ENCODE data around the gene WDFY3.

DNA sequence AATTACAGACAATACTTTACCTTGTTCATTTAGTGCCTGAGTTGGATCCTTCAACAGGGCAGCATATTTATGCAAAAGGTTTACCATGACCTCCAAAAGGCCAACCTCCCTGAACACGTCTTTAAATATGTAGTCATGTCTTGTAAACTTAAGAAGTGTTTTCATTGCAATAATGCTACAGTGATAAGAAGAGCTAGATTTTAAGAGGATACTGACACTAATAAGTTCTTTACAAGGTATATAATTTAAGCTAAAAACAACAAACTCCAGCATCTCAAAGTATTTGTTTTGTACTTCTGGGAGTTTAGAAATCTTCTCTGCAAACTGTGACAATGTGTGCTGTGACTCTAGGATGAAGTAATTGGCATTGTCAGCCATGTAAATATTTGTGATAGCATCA is 145.4 kb downstream of the WDFY3 start:
- TF ChIP-seq, protein P1, sequence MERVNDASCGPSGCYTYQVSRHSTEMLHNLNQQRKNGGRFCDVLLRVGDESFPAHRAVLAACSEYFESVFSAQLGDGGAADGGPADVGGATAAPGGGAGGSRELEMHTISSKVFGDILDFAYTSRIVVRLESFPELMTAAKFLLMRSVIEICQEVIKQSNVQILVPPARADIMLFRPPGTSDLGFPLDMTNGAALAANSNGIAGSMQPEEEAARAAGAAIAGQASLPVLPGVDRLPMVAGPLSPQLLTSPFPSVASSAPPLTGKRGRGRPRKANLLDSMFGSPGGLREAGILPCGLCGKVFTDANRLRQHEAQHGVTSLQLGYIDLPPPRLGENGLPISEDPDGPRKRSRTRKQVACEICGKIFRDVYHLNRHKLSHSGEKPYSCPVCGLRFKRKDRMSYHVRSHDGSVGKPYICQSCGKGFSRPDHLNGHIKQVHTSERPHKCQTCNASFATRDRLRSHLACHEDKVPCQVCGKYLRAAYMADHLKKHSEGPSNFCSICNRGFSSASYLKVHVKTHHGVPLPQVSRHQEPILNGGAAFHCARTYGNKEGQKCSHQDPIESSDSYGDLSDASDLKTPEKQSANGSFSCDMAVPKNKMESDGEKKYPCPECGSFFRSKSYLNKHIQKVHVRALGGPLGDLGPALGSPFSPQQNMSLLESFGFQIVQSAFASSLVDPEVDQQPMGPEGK (CRISPR knock-in tag; IDR thresholded peaks at IDR 0.05; ENCODE audit: borderline replicate concordance): no peak
- TF ChIP-seq CSDC2 (CRISPR knock-in tag; IDR thresholded peaks at IDR 0.05) (no peak), CREB5 (CRISPR knock-in tag; IDR thresholded peaks at IDR 0.05; ENCODE audit: low read depth) (no peak), ZNF565 (CRISPR knock-in tag; conservative IDR thresholded peaks at IDR 0.05; ENCODE audit: low read depth) (no peak), ZFP30 (CRISPR knock-in tag; IDR thresholded peaks at IDR 0.05) (no peak), ZNF8 (CRISPR knock-in tag; IDR thresholded peaks at IDR 0.05) (no peak), PPARA (CRISPR knock-in tag; IDR thresholded peaks at IDR 0.05; ENCODE audit: borderline replicate concordance) (no peak), ESRRG (CRISPR knock-in tag; IDR thresholded peaks at IDR 0.05) (no peak), GLIS3 (CRISPR knock-in tag; IDR thresholded peaks at IDR 0.05) (no peak), ZFP3 (CRISPR knock-in tag; IDR thresholded peaks at IDR 0.05) (no peak), TCF4 (CRISPR knock-in tag; IDR thresholded peaks at IDR 0.05; ENCODE audit: borderline replicate concordance) (no peak)
- TF ChIP-seq, protein P2, sequence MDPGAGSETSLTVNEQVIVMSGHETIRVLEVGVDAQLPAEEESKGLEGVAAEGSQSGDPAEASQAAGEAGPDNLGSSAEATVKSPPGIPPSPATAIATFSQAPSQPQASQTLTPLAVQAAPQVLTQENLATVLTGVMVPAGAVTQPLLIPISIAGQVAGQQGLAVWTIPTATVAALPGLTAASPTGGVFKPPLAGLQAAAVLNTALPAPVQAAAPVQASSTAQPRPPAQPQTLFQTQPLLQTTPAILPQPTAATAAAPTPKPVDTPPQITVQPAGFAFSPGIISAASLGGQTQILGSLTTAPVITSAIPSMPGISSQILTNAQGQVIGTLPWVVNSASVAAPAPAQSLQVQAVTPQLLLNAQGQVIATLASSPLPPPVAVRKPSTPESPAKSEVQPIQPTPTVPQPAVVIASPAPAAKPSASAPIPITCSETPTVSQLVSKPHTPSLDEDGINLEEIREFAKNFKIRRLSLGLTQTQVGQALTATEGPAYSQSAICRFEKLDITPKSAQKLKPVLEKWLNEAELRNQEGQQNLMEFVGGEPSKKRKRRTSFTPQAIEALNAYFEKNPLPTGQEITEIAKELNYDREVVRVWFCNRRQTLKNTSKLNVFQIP (CRISPR knock-in tag; IDR thresholded peaks at IDR 0.05; ENCODE audit: borderline replicate concordance, low read depth): no peak
- TF ChIP-seq, protein P3, sequence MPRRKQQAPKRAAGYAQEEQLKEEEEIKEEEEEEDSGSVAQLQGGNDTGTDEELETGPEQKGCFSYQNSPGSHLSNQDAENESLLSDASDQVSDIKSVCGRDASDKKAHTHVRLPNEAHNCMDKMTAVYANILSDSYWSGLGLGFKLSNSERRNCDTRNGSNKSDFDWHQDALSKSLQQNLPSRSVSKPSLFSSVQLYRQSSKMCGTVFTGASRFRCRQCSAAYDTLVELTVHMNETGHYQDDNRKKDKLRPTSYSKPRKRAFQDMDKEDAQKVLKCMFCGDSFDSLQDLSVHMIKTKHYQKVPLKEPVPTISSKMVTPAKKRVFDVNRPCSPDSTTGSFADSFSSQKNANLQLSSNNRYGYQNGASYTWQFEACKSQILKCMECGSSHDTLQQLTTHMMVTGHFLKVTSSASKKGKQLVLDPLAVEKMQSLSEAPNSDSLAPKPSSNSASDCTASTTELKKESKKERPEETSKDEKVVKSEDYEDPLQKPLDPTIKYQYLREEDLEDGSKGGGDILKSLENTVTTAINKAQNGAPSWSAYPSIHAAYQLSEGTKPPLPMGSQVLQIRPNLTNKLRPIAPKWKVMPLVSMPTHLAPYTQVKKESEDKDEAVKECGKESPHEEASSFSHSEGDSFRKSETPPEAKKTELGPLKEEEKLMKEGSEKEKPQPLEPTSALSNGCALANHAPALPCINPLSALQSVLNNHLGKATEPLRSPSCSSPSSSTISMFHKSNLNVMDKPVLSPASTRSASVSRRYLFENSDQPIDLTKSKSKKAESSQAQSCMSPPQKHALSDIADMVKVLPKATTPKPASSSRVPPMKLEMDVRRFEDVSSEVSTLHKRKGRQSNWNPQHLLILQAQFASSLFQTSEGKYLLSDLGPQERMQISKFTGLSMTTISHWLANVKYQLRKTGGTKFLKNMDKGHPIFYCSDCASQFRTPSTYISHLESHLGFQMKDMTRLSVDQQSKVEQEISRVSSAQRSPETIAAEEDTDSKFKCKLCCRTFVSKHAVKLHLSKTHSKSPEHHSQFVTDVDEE (CRISPR knock-in tag; IDR thresholded peaks at IDR 0.05): no peak

All from SK-N-SH treated with all-trans-retinoic acid at 6 μM for 48 hours (cell line).